ENCODE measurements around the gene NSUN6.

The NSUN6 gene, protein sequence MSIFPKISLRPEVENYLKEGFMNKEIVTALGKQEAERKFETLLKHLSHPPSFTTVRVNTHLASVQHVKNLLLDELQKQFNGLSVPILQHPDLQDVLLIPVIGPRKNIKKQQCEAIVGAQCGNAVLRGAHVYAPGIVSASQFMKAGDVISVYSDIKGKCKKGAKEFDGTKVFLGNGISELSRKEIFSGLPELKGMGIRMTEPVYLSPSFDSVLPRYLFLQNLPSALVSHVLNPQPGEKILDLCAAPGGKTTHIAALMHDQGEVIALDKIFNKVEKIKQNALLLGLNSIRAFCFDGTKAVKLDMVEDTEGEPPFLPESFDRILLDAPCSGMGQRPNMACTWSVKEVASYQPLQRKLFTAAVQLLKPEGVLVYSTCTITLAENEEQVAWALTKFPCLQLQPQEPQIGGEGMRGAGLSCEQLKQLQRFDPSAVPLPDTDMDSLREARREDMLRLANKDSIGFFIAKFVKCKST

DNA sequence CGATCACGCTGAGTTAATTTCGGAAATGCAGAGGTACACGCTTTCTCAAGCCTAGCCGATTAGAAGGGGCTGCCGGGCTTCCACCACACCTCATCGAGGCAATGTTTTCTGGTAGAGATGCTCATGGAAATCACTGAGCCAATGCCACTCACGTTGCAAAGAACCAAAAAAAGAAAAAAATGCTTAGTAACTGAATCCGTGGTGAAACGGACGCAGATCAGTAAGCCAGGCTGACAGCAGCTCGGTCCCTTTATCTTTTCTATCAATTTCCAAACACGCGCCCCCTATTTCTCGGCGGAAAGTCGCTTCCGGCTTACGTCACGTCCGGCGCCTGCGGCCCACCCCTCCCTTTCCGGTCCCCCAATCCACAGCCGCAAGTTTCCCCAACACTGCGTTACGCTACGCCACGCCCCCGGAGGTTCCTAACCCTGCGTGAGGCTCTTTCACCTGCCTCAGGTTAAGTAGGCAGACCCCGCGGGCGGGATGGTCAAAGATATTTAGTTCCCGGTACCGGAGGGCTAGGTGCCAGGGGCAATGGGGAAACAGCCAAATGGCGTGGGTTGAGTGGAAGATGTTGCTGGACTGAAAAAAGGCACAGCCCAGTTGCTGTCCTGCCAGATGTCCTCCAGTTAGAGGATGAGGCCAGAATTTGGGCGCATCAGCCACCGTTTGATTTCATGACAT, at the start of gene NSUN6:
Gene NSUN6 (minus strand): TSS at position 264 of the 684 bp plus-strand sequence. CDS start 384 bp downstream, outside the sequence.
- no peak for DNase-seq (ENCODE audit: low read depth)

DNA sequence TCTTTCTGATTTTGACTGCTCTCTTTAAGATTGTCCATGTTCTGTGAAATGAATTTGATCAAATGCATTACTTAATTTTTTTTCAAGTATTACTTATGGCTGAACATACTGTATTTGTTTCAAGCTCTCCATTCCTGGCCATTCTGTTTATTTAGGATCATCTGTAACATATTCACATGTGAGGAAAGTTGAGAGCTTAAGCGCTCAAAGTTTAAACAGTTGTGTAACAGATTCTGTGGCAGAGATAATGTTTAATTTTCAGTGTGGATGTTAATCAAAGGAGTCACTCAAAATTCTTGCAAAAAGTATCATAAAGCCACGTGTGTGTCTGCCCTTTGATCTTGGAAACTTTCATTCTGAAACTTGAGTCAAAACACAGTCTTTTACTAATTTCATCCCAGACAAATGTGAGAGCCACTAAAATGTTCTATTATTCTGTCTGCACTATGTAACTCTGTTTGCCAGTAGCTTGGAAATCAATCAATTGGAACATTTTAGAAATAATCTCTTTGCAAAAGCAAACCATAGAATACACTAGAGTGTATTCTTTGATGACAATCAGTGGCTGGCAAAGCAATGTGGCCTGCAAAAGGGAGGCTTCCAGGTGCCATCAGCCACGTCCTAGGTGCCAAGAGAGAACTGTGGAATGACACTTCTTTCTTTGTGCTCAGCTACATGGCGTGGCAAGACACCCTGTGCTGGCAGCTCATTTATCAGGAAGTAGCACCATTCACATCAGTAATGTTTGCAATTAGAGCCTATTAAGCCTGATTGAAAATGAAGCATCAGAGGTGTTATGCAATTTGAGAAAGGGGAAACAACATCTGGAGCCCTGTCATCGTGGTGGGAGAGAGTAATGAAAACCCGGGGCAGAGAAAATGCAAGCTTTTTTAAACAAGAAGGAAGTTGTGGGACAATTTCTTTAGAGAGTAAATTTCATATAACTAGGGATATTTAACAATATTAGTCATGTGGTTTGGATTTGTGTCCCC, 48.8 kb upstream of the NSUN6 start:
- no peak for DNase-seq (ENCODE audit: low read depth)

DNA sequence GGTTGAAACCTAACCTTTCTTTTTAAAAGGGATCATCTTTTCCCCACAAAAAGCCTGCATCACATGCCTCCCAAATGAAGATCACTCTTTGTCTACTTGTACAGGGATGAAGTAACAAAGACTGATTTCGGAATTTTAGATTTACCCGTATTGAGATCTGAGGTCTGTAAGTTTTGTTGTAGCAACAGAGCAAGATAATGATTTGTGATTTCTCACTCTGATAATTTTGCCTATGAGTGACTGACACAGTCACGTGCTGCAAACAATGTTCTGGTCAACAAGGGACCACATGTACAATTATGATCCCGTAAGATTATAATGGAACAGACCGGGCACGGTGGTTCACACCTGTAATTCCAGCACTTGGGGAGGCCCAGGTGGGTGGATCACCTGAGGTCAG, 39.2 kb upstream of the NSUN6 start:
- no peak for DNase-seq (ENCODE audit: low read depth)

DNA sequence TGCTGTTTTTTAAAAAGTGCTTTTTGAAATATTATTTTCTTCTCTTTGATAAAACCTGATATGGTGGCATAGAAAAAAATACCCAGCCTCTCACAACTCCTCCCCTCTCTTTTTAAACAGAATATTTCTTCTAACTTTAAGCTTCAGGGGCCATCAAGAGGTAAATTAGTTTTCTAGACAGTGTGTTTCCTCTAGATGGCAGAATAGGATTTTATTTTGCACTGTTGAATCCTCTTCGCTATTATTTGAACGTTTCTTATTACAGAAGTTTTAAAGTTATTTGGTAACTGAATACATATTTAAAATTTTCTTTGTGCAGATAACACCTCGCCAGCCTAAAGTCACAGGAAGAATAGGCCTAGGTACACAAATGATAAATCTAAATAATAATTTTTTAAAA, 38.1 kb upstream of the NSUN6 start:
- no peak for DNase-seq (ENCODE audit: low read depth)

DNA sequence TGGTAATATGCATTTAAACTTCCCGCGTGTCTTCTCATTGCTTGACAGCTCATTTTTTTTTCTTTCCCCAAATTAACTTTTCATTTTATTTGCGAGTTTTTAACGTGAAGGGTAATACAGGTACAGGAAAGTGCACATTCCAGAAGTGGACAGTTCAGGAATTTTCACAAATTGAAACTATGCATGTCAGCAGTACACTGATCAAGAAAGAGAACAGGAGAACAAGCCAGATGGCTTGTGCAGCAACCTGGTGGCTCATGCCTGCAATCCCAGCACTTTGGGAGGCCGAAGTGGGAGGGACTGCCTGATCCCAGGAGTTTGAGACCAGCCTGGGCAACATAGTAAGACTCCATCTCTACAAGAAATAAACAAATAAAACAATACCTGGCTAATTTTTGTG, 36.3 kb upstream of the NSUN6 start:
- DNase-seq (ENCODE audit: low read depth) = no peak

DNA sequence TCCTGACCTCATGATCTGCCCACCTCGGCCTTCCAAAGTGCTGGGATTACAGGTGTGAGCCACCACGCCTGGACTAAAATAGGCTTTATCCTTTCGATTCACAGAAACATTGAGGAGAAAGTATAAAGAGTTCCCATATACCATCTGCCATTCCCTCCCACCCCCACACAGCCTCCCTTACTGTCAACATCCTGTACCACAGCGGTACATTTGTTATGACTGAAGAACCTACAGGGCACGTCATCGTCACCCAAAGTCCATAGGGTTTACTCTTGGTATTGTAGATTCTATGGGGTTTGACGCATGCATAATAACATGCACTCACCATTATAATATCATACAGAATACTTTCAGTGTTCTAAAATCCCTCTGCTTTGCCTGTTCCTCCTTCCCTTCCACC, 35.8 kb upstream of the NSUN6 start:
- DNase-seq (ENCODE audit: low read depth) = no peak

DNA sequence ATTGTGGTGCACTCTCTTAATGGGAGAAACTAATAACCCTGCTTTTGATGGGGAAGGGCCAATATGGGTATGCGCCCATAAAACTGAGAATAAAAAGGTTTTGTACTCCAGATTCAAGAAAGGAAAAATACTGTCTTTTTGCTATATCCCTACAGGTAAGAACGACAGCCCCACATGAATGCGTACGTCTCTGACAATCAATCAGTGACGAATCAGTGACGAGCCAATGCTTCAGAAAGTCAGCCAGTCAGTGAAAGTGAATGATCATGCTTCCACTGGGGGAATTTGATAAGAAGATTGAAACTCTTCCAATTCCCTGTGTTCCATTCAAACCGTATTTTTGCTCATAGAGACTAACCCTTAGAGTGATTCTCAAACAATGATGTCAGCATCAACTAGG, 34.2 kb upstream of the NSUN6 start:
- DNase-seq (ENCODE audit: low read depth) = no peak

DNA sequence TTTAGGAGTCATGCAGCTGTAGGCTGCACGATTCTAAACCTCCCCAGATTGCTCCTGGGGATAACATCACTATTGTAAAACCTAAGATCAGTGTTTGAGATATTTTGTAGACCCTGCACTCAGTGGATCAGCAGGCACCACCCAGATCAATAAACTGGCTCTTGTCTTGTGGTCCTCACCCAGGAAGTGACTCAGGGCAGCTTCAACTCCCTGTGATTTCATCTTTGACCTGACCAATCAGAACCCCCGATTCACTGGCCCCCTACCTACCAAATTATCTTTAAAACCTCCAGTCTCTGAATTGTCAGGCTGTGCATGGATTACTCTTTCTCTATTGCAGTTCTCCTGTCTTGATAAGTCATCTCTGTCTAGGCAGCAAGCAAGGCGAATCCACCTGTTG, 33.6 kb upstream of the NSUN6 start:
- DNase-seq (ENCODE audit: low read depth) = no peak

DNA sequence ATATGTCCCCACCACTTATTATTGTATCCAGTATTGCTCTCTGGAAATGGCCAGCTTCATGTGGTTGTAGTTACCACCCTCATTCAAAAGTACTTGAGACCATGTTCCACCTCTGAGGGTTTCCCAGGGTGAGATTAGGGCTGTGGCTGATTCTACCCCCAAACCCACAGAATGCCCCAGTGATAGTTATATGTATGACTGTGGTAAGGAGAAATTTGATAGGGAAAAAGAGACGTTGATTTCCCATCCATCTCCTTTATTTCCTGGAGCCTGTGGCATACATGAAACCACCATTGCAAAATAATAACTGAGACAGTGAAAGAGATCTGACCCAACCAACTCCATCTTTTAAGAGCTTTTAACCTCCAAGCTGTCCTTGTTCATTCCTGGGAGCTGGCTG, 33.0 kb upstream of the NSUN6 start:
- DNase-seq (ENCODE audit: low read depth) = no peak

DNA sequence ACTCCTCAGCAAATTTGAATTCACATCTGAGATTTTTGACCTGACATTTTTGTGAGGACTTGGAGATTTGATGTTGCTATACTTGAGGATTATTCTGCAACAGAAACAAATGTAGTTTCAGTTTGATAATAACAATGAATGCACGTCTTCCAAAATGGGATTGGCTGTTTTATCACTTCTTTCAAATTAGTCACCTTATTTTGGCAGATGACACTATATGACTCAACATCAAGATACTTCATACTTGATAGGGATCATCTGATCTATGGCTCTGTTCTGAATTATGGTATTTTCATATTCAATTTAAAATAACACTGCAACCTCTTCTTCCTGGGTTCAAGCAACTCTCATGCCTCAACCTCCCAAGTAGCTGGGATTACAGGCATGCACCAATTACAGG, 32.0 kb upstream of the NSUN6 start:
- DNase-seq (ENCODE audit: low read depth) = no peak

DNA sequence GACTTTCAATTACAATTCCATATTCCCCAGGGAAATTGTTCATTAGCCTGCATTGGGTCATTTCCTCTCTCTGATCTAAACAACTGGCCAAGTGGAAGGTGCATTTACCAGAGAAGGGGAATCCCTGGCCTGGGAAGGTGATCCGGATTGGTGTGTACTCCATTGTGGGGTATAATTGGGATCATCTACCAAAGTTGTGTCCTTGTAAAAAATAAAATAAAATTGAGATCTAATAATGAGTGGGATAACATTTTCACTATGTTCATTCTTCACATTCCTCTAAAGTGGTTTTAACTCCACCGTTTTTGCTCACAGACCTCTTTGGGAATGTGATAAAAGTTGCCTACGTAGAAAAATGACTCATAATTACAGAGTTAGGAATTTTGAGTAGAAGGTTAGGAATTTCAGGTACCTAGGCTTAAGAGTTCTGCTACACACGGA, 30.6 kb upstream of the NSUN6 start:
- DNase-seq (ENCODE audit: low read depth) = no peak

DNA sequence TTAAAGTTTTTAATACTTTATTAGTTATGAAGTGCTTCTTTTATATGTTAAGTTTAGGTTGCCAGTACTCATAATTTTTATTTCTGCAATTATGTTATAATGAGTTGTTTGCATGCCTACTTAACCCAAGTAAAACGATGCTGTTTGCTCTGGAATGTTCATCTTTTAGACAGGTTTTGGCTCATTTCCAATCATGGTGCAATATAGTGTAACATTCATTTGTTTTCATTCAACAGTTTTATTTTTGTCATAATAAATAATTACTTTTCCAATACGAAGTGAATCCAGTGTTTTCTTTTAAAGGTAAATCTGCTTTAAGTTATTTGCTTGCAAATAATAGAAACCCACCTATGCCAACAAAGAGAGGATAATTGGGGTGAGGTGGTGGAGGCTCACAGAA, 30.0 kb upstream of the NSUN6 start:
- no peak for DNase-seq (ENCODE audit: low read depth)

DNA sequence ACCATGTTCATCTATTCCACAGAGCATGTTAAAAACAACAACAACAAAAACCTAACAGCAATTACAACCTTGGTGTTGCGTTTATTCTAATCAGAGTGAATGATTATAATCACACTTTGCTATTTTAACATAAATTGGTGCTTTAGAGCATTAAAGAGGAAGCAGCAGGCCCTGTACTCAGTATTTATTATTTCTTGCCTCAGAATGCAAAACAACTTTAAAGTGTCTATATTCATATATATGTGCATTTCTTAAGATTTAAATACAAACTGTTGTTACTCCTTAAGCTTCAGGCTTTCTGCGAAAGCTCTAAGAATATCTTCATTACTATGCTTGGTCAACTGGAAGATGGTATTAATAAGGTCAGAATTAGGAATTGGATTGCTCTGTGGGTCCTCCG, 29.4 kb upstream of the NSUN6 start:
- no peak for DNase-seq (ENCODE audit: low read depth)

DNA sequence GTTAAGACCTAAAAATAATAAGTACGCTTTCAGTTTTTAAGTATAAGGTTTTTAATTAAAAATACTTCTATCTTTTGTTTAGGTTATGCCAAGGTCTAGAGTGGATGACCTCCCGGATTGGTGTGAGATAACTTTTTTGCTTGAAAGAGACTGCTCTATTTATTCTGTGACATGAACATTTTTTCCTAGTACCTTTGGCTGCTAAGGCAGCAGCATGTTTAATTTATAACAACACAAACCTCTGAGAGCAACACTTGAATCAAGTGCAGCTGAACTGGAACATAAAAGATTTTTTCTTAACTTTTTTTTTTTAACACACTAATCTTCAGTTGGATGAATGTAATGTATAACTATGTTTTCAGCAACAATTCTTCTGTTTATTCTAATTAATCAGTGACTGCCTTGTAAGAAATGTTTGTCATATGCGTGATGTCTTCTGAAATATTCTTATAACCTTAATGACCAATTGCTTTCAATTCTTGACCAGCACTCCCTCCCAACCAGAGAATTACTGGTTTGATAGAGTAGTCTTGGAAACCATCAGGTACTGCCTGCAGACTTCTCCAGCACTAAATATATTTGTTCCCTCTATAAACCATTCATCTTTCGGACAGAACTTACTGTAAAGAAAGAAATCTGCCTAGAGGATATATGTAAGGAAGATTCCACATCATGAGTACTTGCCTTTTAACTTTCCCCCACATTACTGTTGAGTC, 23.9 kb upstream of the NSUN6 start:
- no peak for DNase-seq (ENCODE audit: low read depth)

DNA sequence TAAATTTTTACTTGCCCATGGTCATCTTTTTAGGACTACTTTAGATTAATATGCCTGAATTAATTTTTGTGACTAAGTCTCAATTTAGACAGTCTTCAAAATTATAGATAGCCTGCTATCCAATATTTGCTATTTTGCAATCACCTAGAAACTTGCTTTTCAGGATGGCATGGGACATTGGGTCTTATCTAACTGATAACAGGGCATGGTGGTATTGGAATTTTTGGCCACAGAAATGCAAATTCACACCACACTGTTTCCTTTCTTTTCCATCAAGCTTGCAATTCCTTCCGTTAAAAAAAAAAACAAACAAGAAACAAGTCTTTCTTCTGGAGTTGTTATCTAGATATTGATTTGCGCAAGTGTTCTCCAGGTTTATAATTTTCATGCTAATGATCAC, 16.6 kb upstream of the NSUN6 start:
- no peak for DNase-seq (ENCODE audit: low read depth)

DNA sequence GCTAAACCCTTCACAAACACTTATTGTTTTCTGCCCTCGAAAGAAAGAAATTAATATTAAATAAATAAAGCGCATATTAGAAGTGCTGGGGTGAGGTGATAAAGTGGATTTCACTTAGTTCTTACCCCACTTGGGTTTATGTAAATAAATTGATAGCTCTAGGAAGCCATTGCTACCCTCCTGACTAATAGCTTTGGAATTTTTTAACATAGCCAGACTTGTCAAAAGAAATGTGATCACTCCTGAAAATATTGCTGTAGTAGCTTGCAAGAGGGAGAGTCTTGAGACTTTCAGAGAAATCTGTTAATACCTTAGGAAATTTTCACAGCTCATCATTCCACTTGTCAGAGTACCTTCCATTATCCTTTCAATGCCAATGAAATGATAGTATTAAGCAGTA, 15.4 kb upstream of the NSUN6 start:
- no peak for DNase-seq (ENCODE audit: low read depth)

DNA sequence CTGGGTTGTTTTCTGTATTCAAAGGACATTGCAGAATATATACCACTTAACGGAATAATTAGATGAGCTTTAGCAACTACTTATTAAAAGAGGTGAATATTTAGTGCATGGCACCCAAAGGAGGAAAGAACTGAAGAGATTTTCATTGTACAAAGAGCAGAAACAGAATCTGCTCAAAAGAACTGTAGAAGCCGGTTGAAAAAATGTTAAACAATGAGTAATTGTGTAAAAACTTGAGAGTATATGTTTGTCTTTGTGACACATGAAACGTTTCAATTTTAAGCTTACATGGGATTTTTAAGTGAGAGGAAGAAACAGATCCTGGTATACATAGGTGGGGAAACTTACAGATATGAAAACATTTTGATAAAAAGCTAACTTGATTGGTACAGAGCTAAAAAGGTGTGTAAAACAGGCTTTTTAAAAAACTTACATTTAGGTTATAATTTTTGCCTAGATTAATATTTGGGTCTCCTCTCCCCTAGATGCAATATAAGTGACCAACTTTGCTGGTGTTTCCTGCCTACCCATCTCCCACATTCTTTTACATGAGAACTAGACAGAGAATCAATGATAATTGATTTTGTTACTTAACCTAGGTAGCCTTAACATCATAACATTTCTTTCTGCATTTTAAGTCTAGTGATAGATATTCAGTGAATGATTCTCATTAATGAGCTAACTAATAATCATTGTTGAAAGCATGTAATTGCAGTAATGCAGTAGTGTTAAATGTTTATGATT, 14.6 kb upstream of the NSUN6 start:
- no peak for DNase-seq (ENCODE audit: low read depth)

DNA sequence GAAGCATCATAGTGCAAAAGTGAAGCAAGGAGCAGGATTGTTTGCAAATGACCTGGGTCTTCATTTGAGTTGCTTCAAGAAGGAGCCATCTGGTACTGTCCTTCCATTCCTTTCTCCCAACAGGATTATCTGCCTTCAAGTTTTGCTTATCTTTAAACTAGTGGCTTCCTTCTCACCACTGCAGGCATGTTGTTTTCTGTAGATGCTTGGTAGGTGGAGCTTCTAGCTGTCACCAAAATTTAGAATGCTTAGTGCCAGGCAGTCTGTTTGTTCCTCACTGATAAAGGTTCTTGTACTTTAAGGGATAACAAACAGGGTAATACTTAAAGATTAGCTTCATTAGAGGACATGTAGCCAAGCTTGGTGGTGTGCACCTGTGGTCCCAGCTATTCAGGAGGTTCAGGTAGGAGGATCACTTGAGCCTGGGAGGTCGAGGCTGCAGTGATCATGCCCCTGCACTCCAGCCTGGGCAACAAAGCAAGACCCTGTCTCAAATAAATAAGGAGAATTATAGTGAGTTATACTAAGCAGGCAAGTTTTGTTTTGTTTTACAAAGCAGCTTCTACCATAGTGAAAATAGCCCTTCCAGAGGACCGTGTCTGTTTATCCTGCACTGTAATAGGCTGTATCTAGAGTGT, 13.6 kb upstream of the NSUN6 start:
- no peak for DNase-seq (ENCODE audit: low read depth)

DNA sequence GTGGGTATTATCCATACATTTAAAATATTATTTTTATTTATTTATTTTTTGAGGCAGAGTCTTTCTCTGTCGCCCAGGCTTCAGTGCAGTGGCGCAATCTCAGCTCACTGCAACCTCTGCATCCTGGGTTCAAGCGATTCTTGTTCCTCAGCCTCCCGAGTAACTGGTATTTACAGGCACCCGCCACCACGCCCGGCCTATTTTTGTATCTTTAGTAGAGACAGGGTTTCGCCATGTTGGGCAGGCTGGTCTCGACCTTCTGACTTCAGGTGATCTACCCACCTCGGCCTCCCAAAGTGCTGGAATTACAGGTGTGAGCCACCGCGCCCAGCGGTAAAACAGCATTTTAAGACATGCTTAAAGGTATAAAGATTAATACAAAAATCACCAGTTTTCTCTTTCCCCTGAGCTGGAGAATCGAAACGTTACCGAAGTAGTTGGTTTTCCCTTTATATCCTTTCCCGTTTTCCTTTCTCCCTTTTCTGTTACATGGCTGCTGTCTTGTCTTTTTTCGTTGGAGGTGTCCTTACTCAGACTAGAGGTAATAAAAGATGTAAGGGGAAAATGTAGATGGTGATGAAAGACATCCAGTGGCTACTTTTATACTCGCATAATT, 9.5 kb upstream of the NSUN6 start:
- no peak for DNase-seq (ENCODE audit: low read depth)
